HG02973 (cell line): ENCODE data around the gene SERAC1.
"Not testable (repeated sequence)": the region's sequence is repeated elsewhere in the genome, so short reads cannot be mapped to it uniquely, and the experiment has no call there.

Experiments used
- ATAC-seq: cut with Tn5 transposase; IDR thresholded peaks from one replicate; pipeline ENCODE4 v1.9.1; 2021; ENCODE audit warnings: moderate library complexity; ENCODE audit not compliant: unreplicated experiment

SERAC1 gene

DNA sequence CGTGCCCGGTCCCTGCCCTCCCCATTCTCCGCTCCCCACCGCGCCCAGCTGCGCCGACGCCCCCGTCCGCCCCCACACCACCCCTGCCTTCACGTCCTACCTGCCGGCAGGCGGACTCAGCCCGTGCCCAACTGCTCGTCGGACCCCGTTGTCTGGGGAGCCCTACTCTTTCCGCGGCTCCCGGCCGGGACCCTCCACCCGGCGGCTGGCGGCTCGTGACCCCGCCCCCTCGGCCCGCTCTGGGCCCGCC is at the start of gene SERAC1:
TSS of gene SERAC1 (minus strand) at position 223 of the 250 bp plus-strand sequence. CDS start 9,899 bp downstream, outside the sequence.
- peak; percentile 42 for ATAC-seq

- ATAC-seq, result peak; percentile 91
Measured at GRCh38 chr6:158213925-158214674, 46.0 kb upstream of the SERAC1 start.

- ATAC-seq, result no peak
Measured at GRCh38 chr6:158211273-158212055, 43.4 kb upstream of the SERAC1 start.

GRCh38 chr6:158209582-158210333 is 41.7 kb upstream of the SERAC1 start:
- not testable (repeated sequence) for ATAC-seq

DNA sequence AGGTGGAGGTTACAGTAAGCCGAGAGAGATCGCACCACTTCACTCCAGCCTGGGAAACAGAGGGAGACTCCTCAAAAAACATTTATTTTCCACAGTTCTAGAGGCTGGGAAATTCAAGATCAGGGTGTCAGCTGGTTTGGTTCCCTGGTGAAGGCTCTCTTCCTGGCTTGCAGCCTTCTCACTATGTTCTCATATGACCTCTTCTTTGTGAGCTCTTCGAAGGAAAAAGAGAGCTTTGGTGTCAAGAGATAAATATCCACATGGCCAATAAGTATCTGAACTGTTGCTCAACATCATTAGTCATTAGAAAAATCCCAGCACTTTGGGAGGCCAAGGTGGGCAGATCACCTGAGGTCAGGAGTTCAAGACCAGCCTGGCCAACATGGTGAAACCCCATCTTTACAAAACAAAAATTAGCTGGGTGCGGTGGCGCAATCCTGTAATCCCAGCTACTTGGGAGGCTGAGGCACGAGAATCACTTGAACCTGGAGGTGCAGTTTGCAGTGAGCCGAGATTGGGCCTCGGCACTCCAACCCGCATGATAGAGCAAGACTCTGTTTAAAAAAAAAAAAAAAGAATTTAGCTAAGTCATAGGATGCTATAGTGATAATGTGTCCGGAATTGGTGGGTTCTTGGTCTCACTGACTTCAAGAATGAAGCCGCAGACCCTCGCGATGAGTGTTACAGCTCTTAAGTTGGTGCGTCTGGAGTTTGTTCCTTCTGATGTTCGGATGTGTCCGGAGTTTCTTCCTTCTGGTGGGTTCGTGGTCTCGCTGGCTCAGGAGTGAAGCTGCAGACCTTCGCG is 40.4 kb upstream of the SERAC1 start:
- ATAC-seq, result not testable (repeated sequence)

DNA sequence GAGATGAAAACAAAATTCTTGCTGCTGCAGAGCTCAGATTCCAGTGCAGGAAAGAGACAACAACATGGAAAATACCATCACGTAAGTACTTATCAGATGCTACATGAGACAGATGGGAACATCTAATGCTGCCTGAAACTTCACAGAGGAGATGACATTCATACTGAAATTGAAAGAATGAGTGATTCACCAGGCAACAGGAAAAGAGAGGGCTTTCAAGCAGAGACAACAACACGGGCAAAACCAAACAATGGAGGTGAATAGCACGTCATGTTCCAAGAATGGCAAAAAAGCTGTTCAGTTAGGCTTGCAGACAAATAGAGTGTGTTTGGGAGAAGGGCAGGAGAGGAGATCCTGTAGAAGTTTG is 39.3 kb upstream of the SERAC1 start:
- peak; percentile 94 for ATAC-seq

DNA sequence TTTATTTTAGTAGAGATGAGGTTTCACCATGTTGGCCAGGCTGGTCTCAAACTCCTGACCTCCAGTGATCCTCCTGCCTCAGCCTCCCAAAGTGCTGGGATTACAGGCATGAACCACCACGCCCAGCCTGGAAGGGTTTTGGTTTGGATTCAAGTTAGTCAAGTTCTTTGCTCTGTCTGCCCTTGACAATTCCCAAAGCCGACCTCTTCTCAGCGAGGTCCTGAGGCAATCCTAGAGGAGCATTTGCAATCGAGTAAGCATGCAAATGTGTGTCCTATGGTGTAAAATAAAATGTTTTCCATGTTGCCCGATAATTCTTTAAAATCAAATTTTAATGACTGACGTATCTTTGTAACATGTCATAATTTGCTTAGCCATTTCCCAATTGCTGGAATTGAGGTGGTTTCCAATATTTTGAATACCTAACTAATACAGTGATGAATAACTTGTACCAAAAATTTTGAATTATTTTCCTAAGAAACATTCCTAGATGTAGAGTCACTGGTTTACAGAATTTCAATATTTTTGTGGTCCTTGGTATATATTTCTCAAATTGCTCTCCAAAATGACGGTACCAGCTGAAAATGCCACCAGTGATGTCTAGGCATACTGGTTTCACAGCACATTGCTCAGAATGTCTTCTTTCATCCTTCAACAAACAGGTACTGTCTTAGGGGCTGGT is 38.8 kb upstream of the SERAC1 start:
- no peak for ATAC-seq

- no peak for ATAC-seq
Measured at GRCh38 chr6:158205169-158205944, 37.3 kb upstream of the SERAC1 start.

- no peak for ATAC-seq
Measured at GRCh38 chr6:158198461-158198860, 30.4 kb upstream of the SERAC1 start.

- ATAC-seq, result no peak
Measured at GRCh38 chr6:158194487-158195280, 26.6 kb upstream of the SERAC1 start.

- no peak for ATAC-seq
Measured at GRCh38 chr6:158191761-158192160, 23.7 kb upstream of the SERAC1 start.

- no peak for ATAC-seq
Measured at GRCh38 chr6:158191032-158191431, 23.0 kb upstream of the SERAC1 start.

GRCh38 chr6:158188591-158188990 is 20.5 kb upstream of the SERAC1 start:
- no peak for ATAC-seq

GRCh38 chr6:158185729-158186456 is 17.8 kb upstream of the SERAC1 start:
- no peak for ATAC-seq

- no peak for ATAC-seq
Measured at GRCh38 chr6:158184608-158185007, 16.5 kb upstream of the SERAC1 start.

- ATAC-seq, result not testable (repeated sequence)
Measured at GRCh38 chr6:158183174-158183972, 15.3 kb upstream of the SERAC1 start.

- ATAC-seq, result not testable (repeated sequence)
Measured at GRCh38 chr6:158177712-158178111, 9.7 kb upstream of the SERAC1 start.
